ENCODE data around the gene ARMC9.
"Not testable (repeated sequence)": the region's sequence is repeated elsewhere in the genome, so short reads cannot be mapped to it uniquely, and the experiment has no call there.

Gene ARMC9

DNA sequence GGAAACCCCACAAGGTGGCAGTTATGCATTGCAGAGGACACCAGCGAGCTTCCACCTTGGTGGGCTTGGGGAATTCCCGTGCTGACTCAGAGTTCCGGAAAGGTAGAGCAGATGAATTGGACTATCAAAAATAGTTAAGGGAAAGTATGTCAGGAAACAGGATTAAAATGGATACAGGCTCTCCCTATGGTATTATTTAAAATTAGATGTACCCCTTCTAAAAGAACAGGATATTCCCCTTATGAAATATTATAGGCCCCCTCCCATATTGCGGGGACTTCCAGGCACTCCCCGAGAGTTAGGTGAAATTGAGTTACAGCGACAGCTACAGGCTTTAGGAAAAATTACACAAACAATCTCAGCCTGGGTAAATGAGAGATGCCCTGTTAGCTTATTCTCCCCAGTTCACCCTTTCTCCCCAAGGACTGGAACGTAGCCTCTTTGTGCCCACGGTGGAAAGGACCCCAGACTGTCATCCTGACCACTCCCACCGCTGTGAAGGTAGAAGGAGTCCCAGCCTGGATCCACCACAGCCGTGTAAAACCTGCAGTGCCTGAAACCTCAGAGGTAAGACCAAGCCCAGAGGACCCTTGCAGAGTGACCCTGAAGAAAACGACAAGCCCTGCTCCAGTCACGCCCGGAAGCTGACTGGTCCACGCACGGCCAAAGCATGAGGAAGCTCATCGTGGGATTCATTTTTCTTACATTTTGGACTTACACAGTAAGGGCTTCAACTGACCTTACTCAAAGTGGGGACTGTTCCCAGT, 207.4 kb downstream of the ARMC9 start:
- not testable (repeated sequence) for DNase-seq

DNA sequence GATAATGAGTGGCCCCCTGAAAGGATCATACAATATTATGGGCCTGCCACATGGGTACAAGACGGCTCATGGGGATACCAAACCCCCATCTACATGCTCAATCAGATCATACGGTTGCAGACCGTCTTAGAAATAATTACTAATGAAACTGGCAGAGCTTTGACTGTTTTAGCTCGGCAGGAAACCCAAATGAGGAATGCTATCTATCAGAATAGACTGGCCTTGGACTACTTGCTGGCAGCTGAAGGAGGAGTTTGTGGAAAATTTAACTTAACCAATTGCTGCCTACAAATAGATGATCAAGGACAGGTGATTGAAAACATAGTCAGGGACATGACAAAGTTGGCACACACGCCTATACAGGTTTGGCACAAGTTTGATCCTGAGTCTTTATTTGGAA, 209.3 kb downstream of the ARMC9 start:
- DNase-seq: not testable (repeated sequence)

DNA sequence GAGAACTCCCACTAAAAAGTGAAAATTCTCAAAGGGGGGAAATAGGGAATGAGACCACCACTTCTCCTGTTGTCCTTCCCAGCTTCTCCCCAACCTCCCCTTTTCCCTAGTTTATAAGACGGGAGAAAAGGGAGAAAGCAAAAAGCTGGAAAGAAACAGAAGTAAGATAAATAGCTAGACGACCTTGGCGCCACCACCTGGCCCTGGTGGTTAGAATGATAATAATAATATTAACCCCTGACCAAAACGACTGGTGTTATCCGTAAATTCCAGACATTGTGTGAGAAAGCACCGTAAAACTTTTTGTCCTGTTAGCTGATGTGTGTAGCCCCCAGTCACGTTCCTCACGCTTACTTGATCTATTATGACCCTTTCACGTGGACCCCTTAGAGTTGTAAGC, 209.9 kb downstream of the ARMC9 start:
- DNase-seq: not testable (repeated sequence)

DNA sequence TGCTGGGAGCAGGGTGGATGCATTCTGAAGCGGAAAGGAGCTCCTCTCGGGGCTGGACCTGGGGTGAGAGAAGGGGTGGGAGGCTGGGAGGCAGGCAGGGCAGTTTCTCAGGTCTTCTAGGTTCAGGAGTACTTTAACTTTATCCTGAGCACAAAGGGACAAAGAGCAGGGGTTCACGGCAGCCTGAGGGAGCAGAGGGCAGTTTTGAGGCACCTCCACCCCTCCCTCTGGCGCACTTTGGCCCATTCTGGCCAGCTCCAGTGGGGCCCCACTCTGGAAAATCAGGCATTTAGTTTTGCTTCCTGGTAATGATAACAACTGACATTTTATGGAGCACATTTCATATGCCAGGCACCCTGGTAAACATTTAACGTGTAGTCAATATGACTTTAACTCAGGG, 211.3 kb downstream of the ARMC9 start:
- no peak for DNase-seq

DNA sequence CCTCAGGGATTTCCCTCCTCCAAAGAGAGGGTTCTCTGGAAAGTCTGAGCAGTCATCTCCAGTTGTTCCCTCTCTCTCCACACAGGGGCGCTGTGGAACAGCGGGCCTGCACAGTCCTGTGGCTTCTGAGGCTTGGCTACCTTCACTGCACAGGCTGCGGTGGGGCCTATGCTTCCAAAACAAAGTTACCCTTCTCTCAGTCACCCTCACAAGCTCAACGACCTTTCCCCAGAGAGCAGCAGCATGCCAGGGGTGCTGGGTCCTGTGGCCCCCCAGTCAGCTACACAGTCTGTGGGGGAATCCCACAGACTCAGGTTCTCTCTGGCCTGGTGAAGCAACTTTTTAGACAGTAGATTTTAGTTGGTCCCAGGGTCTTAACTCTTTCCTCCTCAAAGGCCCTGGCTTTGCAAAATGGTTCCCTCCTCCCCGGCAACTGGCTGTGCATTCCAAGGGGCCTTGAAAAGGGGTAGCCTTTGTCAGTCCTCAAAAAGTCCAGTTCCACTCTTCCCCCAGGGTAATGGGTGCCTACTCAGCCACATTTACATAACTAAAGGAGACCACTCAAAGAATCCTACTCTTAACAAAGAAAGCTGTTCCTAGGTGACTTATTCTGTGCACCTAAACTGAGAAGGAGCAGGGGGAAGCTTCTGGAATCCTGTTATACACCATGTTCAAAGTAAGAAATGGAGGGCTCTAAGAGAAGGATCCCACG, 212.0 kb downstream of the ARMC9 start:
- no peak for DNase-seq

DNA sequence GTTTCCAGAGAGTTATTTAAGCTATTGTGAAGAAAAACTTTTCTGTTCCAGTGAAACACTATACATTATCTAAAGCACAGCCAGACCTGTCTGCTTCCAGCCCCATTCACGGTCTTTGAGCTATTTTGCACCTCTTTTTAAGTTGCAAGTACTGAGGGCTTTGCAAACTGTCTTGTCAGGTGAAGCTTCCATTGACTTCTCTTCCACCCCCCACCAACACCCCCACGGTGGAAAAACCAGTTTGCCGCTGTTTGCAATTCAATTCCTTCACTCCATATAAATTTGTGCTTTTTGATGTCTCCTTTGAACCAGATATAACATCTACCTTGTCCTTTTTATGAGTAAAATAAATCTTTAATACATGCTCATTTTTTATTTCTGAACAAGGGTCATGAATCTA, 212.8 kb downstream of the ARMC9 start:
- no peak for DNase-seq

DNA sequence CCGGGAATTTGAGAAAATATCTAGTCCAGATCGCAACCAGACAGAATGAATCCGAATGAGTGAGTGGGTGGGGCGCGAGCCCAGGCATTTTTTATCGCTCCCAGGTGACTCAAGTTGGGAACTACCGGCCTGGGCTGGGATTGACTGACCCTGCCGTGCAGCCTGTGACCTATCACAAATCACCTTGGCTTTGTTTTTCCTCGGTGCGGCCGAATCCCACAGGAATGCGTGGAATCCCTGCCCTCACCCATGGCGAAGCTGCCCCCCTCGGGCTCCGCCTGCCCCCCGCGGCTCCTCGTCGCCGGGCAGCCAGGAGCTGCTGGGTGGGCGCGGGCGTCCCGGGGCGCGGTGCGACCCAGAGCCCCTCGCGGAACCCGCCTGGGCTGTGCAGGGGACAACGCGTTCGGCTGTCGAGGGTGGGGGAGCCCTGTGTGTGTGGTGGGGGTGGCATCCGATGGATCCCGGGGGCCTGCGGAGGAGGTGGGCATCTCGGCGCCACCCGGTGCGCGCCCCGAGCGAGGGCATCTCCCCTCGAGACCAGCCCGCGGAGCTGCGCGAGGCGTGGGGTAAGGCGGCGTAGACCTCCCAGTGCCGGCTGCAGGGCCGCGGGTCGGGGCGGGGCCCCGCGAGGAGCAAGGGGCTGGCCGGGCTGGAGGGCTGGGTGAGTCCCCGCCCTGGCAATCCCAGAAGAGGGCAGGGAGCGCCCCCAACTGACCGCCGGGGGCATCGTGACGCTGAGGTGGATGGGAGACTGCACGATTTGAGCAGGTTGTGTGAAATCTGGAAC, 213.6 kb downstream of the ARMC9 start:
- DNase-seq: peak; percentile 94

DNA sequence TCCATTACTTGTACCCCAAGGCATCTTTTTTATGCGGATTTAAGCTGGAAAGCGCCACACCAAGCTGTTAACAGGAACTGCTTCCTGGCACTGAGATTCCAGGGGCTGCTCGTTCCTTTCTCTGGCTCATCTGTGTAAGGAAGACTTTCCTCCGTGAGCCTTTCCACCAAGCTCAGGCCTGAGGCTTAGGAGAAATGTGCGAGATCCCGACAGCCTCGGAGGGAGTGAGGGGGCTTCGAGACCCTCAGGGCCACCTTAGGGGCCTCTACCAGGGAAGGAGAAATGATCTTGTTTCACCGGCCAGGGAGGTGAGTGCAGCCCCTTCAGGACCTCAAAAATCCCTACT, 214.2 kb downstream of the ARMC9 start:
- DNase-seq: no peak

DNA sequence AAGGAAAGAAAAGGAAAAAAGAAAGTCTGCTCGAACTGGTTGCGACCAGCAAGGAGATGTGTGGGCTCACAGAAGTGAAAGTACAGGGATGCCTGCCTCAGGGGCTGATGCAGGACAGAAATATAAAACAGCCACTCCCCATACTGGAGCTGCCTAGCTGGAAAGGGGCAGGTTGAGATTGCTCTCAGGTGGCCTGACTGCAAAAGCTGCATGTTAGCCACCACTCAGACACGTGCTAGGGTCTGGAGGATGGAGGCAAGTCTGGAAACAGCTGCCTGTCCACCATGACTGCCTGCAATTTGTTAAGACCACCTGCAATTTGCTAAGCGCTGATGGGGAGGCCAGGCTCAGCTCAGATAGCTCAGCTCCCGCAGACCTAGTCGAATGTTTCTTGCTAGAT, 215.0 kb downstream of the ARMC9 start:
- DNase-seq: no peak

DNA sequence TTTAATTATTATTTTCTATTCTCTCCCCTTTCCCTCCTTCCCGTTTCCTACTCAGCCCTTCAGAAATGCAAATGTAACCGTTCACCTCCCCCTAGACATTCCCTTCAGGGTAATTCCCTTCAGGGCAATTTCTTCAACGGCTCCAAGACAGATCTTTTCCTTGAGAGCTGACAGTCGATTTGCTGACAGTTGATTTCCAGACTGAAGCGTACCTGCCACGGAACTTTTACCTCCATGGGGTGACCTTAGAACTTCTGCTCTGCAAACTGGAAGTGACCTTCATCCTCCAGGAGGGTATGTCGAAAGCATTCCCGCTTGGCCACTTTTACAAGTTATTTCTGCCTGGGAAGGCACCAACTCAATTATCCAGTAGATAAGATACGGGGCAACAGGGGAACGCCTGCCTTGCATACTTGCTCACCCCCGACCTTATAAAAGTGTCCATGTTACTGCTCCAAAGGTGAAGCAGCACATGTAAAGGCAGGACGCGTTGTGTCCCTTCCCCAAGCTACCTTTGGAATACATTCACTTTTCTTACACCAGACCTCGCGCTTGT, 215.6 kb downstream of the ARMC9 start:
- no peak for DNase-seq

DNA sequence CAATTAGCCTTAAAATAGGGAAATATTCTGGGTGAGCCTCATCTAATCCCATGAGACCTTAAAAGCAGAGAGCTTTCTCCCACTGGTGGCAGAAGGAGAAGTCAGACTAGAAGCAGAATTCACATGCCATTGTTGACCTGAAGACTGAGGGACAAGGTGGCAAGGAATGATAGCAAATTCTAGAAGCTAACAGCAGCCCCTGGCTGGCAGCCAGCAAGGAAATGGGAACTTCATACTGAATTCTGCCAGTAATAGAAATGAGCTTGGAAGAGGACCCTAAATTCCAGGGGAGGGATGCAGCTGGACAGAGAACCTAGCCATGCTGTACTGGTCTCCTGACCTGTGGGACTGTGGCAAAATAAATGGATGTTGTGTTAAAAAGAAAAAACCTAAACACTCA, 216.6 kb downstream of the ARMC9 start:
- DNase-seq: no peak

DNA sequence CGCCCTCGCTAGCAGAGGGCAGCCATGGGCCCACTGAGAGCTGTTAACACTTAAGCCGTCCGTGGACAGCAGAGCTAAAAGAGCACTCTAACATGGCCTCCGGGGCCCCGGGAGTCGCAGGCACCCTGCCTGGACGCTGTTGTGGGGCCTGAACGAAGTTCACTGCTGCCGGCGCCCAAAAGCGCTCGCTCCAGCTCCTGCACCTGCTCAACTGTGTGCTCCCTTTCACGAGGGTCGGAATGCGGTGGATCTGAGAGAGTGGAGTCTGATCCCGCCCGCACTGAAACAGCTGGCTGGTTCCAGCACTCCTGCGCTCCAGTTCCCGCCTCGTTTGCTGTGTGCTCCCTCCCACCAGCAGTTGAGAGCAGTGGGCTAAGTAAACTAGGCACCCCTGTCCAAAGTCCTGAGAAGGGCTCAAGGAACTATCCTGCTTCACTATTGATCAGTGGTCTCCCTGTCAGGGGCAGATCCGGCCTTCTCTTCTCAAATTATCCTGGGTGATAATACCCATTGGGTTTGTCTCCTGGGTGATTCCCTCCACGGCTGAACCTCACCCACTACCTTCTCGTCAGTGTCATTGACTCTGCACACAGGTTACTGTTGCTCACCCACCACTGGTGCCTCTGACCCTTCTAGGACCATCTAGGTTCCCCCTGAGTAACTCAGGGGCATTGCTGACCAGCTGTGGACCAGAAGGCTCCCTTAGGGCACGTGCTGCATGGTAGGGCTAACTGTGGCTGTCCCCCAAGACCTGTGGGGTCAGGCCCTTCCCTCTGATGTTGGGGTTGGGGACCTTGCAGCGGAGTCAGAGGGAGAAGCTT, 220.6 kb downstream of the ARMC9 start:
- no peak for DNase-seq

DNA sequence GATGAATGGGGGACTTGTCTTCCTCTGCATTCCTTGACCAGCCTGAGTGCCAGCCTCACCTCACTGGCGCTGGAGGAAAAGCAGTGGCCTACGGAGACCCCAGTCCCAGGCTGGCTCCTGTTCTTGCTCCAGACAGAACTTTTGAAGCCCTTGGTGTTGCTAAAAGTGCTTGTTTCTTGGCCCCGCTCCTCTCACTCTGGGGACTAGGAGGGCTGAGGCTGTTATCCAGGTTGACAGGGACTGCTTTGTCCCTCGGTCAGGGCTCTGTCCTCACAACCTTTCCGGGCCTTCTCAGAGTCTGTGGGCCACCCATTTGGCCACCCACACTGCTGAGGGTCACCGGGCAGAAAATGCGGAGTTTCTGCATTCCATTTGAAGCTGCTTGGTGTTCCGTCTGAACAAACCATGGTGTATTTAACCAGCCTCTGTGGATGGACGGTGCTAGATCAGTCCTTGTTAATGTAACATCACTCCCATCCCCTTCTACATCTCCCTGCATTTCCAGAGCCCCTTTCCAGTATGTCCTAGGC, 222.7 kb downstream of the ARMC9 start:
- no peak for DNase-seq

DNA sequence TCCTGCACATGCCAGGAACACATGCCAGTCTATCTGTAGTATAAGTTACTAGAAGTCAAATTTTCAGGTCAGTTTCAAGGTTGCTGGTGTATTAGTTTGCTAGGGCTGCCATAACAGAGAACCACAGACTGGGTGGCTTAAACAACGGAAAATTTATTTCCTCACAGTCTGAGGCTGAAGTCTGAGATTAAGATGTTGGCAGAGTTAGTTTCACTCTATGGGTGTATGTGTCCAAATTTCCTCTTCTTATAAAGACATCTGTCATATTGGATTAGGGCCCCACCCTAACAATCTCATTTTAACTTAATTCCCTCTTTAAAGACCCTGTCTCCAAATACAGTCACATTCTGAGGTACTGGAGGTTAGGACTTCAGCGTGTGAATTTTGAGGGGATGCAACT, 223.6 kb downstream of the ARMC9 start:
- DNase-seq: no peak

DNA sequence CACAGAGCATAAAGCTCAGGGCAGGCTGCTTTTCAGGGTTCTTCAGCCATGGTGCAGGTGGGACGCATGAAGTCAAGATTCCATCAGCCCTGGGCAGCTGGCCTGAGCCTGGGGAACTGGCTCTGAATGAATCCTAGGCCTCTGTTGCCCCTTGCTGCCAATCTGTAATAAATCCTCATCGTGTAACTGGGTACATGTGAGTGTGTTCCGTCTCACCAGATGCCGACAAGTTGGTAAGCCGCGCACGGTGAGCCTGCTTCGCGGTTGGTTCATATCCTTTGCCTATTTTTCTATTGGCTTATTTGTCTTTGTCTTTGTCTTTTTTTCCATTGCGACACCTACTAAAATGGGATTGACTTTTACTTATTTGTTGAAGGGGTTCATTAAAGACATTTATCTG, 224.7 kb downstream of the ARMC9 start:
- DNase-seq: no peak

Measured in NCI-H510A (cell line).